ENCODE measurements around the gene ZXDC.

GRCh38 chr3:126424039-126424717 lies 51.5 kb downstream of the ZXDC start:
- TF ChIP-seq CTCF (IDR thresholded peaks at IDR 0.05) (no peak), EZH2 (IDR thresholded peaks at IDR 0.05; ENCODE audit: borderline replicate concordance, insufficient read depth, low read depth, low read length, poor library complexity, severe bottlenecking) (no peak)
